ENCODE measurements around the gene RAP2A.

DNA sequence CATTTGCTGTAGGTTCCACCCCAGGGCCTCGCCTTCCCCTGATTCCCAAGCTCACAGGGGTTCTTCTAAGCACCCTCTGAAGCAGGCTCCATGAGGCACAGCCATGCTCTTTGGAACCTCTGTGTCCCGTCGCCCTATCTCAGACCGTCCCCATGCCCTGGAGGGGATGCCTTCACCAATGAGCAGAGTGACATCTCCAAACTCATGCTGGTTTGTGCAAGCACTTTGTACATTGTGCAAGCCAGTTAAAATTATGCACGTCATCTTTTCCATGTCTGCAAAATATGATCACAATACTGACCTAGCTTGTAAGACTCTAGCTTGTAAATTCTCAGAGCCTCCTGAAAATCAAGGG lies 46.5 kb upstream of the RAP2A start:
- TF ChIP-seq, protein P1, sequence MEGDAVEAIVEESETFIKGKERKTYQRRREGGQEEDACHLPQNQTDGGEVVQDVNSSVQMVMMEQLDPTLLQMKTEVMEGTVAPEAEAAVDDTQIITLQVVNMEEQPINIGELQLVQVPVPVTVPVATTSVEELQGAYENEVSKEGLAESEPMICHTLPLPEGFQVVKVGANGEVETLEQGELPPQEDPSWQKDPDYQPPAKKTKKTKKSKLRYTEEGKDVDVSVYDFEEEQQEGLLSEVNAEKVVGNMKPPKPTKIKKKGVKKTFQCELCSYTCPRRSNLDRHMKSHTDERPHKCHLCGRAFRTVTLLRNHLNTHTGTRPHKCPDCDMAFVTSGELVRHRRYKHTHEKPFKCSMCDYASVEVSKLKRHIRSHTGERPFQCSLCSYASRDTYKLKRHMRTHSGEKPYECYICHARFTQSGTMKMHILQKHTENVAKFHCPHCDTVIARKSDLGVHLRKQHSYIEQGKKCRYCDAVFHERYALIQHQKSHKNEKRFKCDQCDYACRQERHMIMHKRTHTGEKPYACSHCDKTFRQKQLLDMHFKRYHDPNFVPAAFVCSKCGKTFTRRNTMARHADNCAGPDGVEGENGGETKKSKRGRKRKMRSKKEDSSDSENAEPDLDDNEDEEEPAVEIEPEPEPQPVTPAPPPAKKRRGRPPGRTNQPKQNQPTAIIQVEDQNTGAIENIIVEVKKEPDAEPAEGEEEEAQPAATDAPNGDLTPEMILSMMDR (conservative IDR thresholded peaks at IDR 0.05): no peak
- TF ChIP-seq ZFX (IDR thresholded peaks at IDR 0.05): no peak

Data from C4-2B (cell line).